NCI-H2107 treated with DMSO at 0.1 percent for 48 hours (cell line): ENCODE data around the gene NUDT5.
A peak's percentile ranks its signal among the peaks of the same experiment; 100 is the strongest.

Source experiments
- DNase-seq: peaks from one replicate; lab custom pipeline; 2025; ENCODE audit not compliant: unreplicated experiment; lab: John Stamatoyannopoulos, UW

NUDT5 gene

DNA sequence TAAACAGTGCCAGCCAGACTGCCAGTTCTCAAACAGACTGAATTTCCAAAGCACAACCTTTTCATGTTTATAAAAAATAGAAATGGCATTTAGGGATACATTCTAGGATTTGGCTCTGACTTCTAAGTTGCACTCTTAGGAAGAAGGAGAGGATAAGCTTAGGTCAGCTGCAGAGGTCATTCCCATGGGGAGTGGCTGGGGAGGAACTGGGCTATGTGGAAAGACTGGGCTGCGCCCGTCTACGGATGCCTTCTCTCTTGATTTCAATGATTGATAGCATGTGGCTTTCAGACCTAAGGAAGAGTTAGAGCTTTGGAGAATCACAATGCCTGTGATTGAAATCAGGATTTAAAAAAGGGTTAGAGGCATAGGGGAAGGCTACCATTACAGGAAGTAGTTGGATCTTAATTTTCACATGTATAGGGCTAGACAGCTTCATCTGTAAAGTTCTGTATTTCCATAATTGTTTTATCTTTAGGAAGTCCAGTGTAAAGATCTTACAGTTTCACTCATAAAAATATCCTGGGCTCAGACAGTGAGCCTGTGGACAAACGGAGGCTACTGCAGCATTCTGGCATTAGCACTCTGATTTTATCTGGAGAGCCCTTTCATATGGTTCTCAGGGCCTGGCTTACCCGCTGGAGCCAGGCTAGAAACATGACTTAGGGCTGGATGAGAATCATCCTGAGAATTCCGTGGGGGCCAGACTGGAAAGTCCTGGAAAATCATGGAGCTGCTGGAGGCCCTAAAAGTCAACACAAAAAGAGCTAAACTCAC is 29.5 kb downstream of the NUDT5 start:
- no peak for DNase-seq

GRCh38 chr10:12165036-12165435 is 30.7 kb downstream of the NUDT5 start:
- DNase-seq, result no peak

- DNase-seq, result no peak
Measured at GRCh38 chr10:12164085-12164484, 31.6 kb downstream of the NUDT5 start.

GRCh38 chr10:12162927-12163326 is 32.8 kb downstream of the NUDT5 start:
- DNase-seq, result no peak

- DNase-seq, result no peak
Measured at GRCh38 chr10:12160664-12161063, 35.0 kb downstream of the NUDT5 start.

DNA sequence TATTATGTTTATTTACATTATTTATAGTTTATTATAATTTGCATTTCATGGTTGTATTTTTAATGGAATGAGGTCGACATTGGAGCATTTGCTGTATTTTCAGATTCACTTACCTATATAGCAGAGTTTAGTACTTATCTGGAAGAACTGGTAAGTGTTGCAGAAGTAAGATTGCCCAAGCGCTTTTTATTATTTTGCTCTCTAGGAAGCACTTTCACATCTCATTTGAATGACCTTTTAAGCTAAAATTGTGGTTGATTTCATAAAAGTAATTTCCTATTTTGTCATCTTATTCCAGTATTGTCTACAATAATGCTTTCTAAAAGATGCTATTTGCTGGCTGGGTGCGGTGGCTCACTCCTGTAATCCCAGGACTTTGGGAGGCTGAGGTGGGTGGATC is 37.6 kb downstream of the NUDT5 start:
- no peak for DNase-seq

- no peak for DNase-seq
Measured at GRCh38 chr10:12156367-12157123, 39.1 kb downstream of the NUDT5 start.

GRCh38 chr10:12154516-12154915 is 41.2 kb downstream of the NUDT5 start:
- DNase-seq, result no peak

- no peak for DNase-seq
Measured at GRCh38 chr10:12150163-12150562, 45.5 kb downstream of the NUDT5 start.

- no peak for DNase-seq
Measured at GRCh38 chr10:12144538-12144937, 51.2 kb downstream of the NUDT5 start.

- no peak for DNase-seq
Measured at GRCh38 chr10:12140038-12140437, 55.7 kb downstream of the NUDT5 start.

DNA sequence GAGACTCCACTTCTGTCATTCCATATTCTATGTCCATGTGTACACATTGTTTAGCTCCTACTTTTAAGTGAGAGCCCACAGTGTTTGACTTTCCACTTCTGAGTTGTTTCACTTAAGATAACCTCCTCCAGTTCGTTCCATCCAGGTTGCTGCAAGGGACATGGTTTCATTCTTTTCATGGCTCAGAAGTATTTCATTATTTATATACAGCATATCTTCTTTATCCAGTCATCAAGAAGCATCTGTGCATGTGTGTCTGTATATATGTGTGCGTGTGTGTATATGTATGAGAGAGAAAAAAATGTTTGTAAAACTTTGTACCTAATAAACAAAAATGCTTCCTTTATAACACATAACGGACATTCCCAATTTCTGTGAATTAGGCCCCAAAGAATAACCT is 60.1 kb downstream of the NUDT5 start:
- no peak for DNase-seq

GRCh38 chr10:12130237-12130872 is 65.3 kb downstream of the NUDT5 start:
- DNase-seq, result peak; percentile 25

GRCh38 chr10:12129222-12130111 is 66.2 kb downstream of the NUDT5 start, which contains the start of gene SEC61A2:
TSS of gene SEC61A2 (plus strand) at chr10:12129677. CDS start at chr10:12129788, 111 bp downstream.
- peak; percentile 45 for DNase-seq

DNA sequence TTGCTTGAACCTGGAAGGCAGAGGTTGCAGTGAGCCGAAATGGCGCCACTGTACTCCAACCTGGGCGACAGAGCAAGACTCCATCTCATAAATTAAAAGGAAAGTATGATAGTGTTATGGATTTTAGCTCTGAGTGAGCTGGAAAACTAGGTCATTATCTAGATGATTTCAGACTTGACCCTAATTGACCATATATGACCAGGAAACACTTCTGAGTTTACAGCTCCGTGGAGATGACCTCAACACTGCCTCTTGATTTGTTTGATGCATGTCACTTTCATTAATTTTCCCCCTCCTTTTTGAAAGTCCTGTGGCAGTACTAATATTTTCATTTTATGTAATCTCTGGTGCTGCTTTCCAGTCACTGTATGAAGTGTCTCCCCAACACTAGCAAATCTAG is 74.0 kb downstream of the NUDT5 start:
- DNase-seq, result no peak
